Heart left ventricle (tissue), 16 donors: ENCODE results near the gene SCAANT1. TPM values are rescaled to one million over a fixed set of nuclear protein-coding genes. Genes with fewer than 3 reads are reported as not detected.
A peak's percentile ranks its signal among the peaks of the same experiment; 100 is the strongest.

Experiments used
- ATAC-seq, 4 donors: fragments of 200-7000 bp; cut with Tn5 transposase; one replicate each; pipeline ENCODE4 v1.9.1; 2020 to 2022; ENCODE audit warnings: moderate library complexity in 4 of 4, mild to moderate bottlenecking in 3 of 4, moderate number of reproducible peaks in 1 of 4
- DNase-seq, 5 donors: peaks; one replicate each; pipeline ENCODE4 v3.0.0-alpha.2; 2020
- H3K27ac ChIP-seq, 12 donors: fragments of 200-600 bp; sonication (generic) in 4 of 12; one replicate each; pipeline versions ENCODE4 v1.5.0 to v1.8.0; 2016 to 2022; ENCODE audit warnings: mild to moderate bottlenecking in 2 of 12
- H3K27me3 ChIP-seq, 9 donors: fragments of 200-600 bp; sonication (generic) in 2 of 9; one replicate each; pipeline versions ENCODE4 v1.5.1 to v1.8.0; 2016 to 2022; ENCODE audit warnings: mild to moderate bottlenecking in 3 of 9
- H3K36me3 ChIP-seq, 9 donors: fragments of 200-600 bp; sonication (generic) in 2 of 9; one replicate each; pipeline versions ENCODE4 v1.5.0 to v1.8.0; 2018 to 2022; ENCODE audit warnings: mild to moderate bottlenecking in 2 of 9
- H3K4me1 ChIP-seq, 12 donors: fragments of 200-600 bp; sonication (generic) in 4 of 12; one replicate each; pipeline versions ENCODE4 v1.5.0 to v1.8.0; 2016 to 2022; ENCODE audit warnings: mild to moderate bottlenecking in 3 of 12
- H3K4me3 ChIP-seq, 12 donors: fragments of 200-600 bp; sonication (generic) in 4 of 12; one replicate each; pipeline versions ENCODE4 v1.5.0 to v1.8.0; 2017 to 2022; ENCODE audit warnings: mild to moderate bottlenecking in 9 of 12, moderate library complexity in 4 of 12
- H3K9me3 ChIP-seq, 12 donors: fragments of 200-600 bp; sonication (generic) in 4 of 12; one replicate each; pipeline versions ENCODE4 v1.5.0 to v1.8.0; 2016 to 2022; ENCODE audit warnings: mild to moderate bottlenecking in 1 of 12
- CTCF ChIP-seq, 12 donors: fragments of 200-600 bp; sonication (generic) in 4 of 12; IDR thresholded peaks; one replicate each; pipeline versions ENCODE4 v1.5.0 to v1.8.0; 2018 to 2022; ENCODE audit warnings: antibody characterized with exemption in 12 of 12, mild to moderate bottlenecking in 5 of 12
- POLR2A ChIP-seq, 2 donors: fragments of 450-650 bp; IDR thresholded peaks; one replicate each; pipeline ENCODE4 v1.6.1; 2017; ENCODE audit warnings: antibody characterized with exemption in 2 of 2, mild to moderate bottlenecking in 2 of 2, moderate library complexity in 2 of 2
- WGBS, 4 donors: extraction: QIAGEN DNeasy Blood & Tissue Kit in 2 of 4; methylation state at CpG; one replicate each; pipeline versions ENCODE4 v1.1.5 to v1.1.7; 2013 to 2018; 5-methylcytosine and 5-hydroxymethylcytosine counted together
- intact Hi-C, 10 donors: fragments of 100-400 bp; cut with DNase I; formaldehyde crosslinking; loops; one replicate each; pipeline versions ENCODE4 v1.11.1 to v1.14.2; 2022
- polyA plus RNA-seq, 2 donors: library from polyadenylated mRNA; stranded (reverse); fragments of 200-250 nt; gene quantifications; one replicate each; pipeline ENCODE4 v1.2.3, GENCODE V29; 2013
- total RNA-seq, 9 donors: library from RNA; depleted of rRNA in 2 of 9; stranded (reverse); fragments of >200 nt in 2 of 9; fragmentation: NEBNext Ultra II Directional in 3 of 9; extraction: Animal tissue kit (Norgen Biotek cat#: 25700) in 3 of 9; gene quantifications; one replicate each; pipeline versions ENCODE4 v1.1.0 to v1.2.4, GENCODE V29; 2016 to 2023
- donor health status: ischemic (EF 13 %, LVEDD 7.1; RV severe dilation, severe dysfunction).
- donor health status: healthy with polysubstance abuse.
- donor health status: DM: no; HTN: yes; CAD: no.
- donor health status: DM: no; HTN: no; CAD: no.
- donor health status: ischemic (EF 25% LVEDD 6.9; RV normal size, moderate dysfunction).
- donor health status: ischemic (EF 25% LVEDD 5.7; RV mildly dilated, moderate dysfunction).
- donor health status: healthy.
- donor health status: DM: yes; HTN: yes; CAD: no.
- donor health status: ischemic (EF 35%, LVEDD 5.7; RV mildly dilated, moderate dysfunction).
- donor health status: nonischemic (EF 11% LVEDD 7.7; RV severe dilation, severe dysfunction).
- donor health status: DM: yes; HTN: yes; CAD: no.
- donor health status: PGD.
- donor health status: ischemic (EF 29% LVEDD 5.4; RV normal size, mild dysfunction).
- donor health status: nonischemic (EF 23%, LVEDD 6.1; RV moderate dilation, normal function).

The SCAANT1 gene
- total and polyA plus RNA-seq, 11 donors = not detected

GRCh38 chr3:63921741-63922482 lies 9.7 kb upstream of the SCAANT1 start:
- Histone ChIP-seq H3K27me3 (no peaks in the 10 kb centered on the region), H3K4me1 (peaks cover 0 to 77% (median 0%) of the 10 kb centered on the region in 12 donors), H3K27ac (peak overlapping the region in 1 of 12 donors; percentile 67), H3K4me3 (no peak overlapping the region), H3K9me3 (no peaks in the 10 kb centered on the region), H3K36me3 (peaks cover 0 to 81% (median 33%) of the 10 kb centered on the region in 9 donors)
- 85 to 97% (median 93%) methylated on average over 6 of the region's 6 CpGs for WGBS, 4 donors
- ATAC-seq (peak in 3 of 4 donors; percentile 32 to 62 (median 32)), DNase-seq (no peak)
- TF ChIP-seq CTCF (IDR thresholded peaks at IDR 0.05) = no peak
- no peak for TF ChIP-seq POLR2A (IDR thresholded peaks at IDR 0.05)
- intact Hi-C loops = no loop called here

GRCh38 chr3:63920001-63920400 lies 7.8 kb upstream of the SCAANT1 start:
- H3K27me3 ChIP-seq = no peaks in the 10 kb centered on the region
- no peak for TF ChIP-seq CTCF (IDR thresholded peaks at IDR 0.05)
- no peak for TF ChIP-seq POLR2A (IDR thresholded peaks at IDR 0.05)
- ATAC-seq (no peak), DNase-seq (no peak)
- peaks cover 0 to 81% (median 43%) of the 10 kb centered on the region in 9 donors for H3K36me3 ChIP-seq
- H3K4me3 ChIP-seq = no peak overlapping the region
- intact Hi-C loops = no loop called here
- no peaks in the 10 kb centered on the region for H3K9me3 ChIP-seq
- WGBS, 4 donors = 91 to 95% (median 94%) methylated on average over 5 of the region's 5 CpGs
- H3K27ac ChIP-seq = no peak overlapping the region
- H3K4me1 ChIP-seq = peaks cover 0 to 59% (median 0%) of the 10 kb centered on the region in 12 donors

DNA sequence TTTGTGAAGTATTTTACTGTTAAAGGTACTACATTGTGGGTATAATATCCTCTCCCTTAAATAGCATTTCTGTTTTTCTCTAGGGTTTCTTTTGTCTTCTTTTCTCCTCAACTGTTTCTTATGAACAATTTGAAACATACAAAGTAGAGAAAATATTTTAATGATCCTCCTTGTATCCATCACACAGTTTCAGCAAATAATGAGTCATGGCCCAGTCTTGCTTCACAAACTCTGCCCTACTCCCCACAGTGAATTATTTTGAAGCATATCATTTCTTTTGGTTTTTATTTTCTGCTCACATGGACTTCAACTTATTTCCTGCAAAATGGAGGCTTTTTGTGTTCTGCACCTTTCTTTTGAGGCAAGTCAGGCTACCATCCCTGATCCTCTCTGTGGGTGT lies 6.1 kb upstream of the SCAANT1 start:
- no peak for ATAC-seq
- H3K36me3 ChIP-seq = peaks cover 0 to 80% (median 41%) of the 10 kb centered on the region in 9 donors
- H3K27me3 ChIP-seq = no peaks in the 10 kb centered on the region
- peaks cover 0 to 59% (median 10%) of the 10 kb centered on the region in 12 donors for H3K4me1 ChIP-seq
- DNase-seq = no peak
- H3K9me3 ChIP-seq = no peaks in the 10 kb centered on the region
- no peak overlapping the region for H3K27ac ChIP-seq
- intact Hi-C loops = loop anchor here in 5 of 10 donors (5.0 to 10.0 kb wide), 4 partner anchors 46 to 76 kb away; no protein-coding TSS in a partner anchor
- H3K4me3 ChIP-seq = no peak overlapping the region
- TF ChIP-seq POLR2A (IDR thresholded peaks at IDR 0.05) = no peak
- TF ChIP-seq CTCF (IDR thresholded peaks at IDR 0.05) = no peak

DNA sequence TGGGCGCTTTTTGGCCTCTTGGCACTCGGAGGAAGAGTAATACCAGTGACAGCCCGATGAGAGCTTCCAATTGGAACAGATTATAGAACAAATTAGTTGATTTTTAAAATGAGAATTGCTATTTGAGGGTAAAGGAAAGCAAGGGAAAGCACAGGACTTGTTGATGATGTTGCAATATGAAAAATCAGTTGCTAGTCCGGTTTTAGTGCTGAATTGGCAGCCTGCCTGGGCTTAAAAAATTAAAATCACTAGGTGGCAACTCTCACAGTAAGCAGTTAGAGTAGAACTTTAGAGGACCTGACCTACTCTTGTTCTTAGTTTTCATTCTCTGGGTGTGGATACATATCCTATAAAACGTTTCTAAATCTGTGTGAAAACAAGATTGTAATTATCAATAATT lies 2.1 kb upstream of the SCAANT1 start:
- peaks cover 2 to 52% (median 21%) of the 10 kb centered on the region in 12 donors for H3K4me1 ChIP-seq
- intact Hi-C loops = loop anchor here in 8 of 10 donors (2.0 to 10.0 kb wide), 8 partner anchors 47 to 83 kb away; partner anchors contain the start of genes ATXN7 (in 4 of the 8) and THOC7 (in 4 of the 8)
- DNase-seq (peak in 1 of 5 donors; percentile 20), ATAC-seq (no peak)
- TF ChIP-seq POLR2A (IDR thresholded peaks at IDR 0.05) = no peak
- TF ChIP-seq CTCF (IDR thresholded peaks at IDR 0.05) = peak in 1 of 12 donors; percentile 7
- H3K4me3 ChIP-seq = peak overlapping the region in 1 of 12 donors; percentile 92
- WGBS, 4 donors = 58 to 75% (median 68%) methylated on average over 5 of the region's 5 CpGs
- no peaks in the 10 kb centered on the region for H3K27me3 ChIP-seq
- peaks cover 0 to 48% (median 33%) of the 10 kb centered on the region in 9 donors for H3K36me3 ChIP-seq
- no peaks in the 10 kb centered on the region for H3K9me3 ChIP-seq
- H3K27ac ChIP-seq = peak overlapping the region in 2 of 12 donors; percentile 30 to 100
